Trophoblast cell (in vitro differentiated cells and primary cell): ENCODE data around the gene EFNA2.

Experiments
- DNase-seq, 2 donors: peaks; one replicate each; pipeline ENCODE4 v3.0.0-alpha.2; 2016
- H2AFZ ChIP-seq: 2 replicates; pipeline ENCODE4 v1.6.1; 2013; ENCODE audit warnings: low read length, moderate library complexity, mild to moderate bottlenecking; ENCODE audit not compliant: insufficient read depth, poor library complexity
- H2AK5ac ChIP-seq: 2 replicates; pipeline ENCODE4 v1.6.1; 2013; ENCODE audit warnings: mild to moderate bottlenecking, low read length
- H2BK120ac ChIP-seq: 2 replicates; pipeline ENCODE4 v1.6.1; 2013; ENCODE audit warnings: low read length, mild to moderate bottlenecking, moderate library complexity; ENCODE audit not compliant: insufficient read depth, poor library complexity
- H2BK12ac ChIP-seq: 2 replicates; pipeline ENCODE4 v1.6.1; 2013; ENCODE audit warnings: mild to moderate bottlenecking, low read length, moderate library complexity
- H2BK5ac ChIP-seq: 2 replicates; pipeline ENCODE4 v1.6.1; 2013; ENCODE audit warnings: low read length, low read depth, moderate library complexity, mild to moderate bottlenecking; ENCODE audit not compliant: poor library complexity
- H3K14ac ChIP-seq: 2 replicates; pipeline ENCODE4 v1.6.1; 2013; ENCODE audit warnings: mild to moderate bottlenecking, low read length
- H3K18ac ChIP-seq: 2 replicates; pipeline ENCODE4 v1.6.1; 2013; ENCODE audit warnings: mild to moderate bottlenecking, low read length
- H3K23ac ChIP-seq: 2 replicates; pipeline ENCODE4 v1.6.1; 2013; ENCODE audit warnings: low read length
- H3K27ac ChIP-seq: 2 replicates; pipeline ENCODE4 v1.5.1; 2013; ENCODE audit warnings: low read depth, mild to moderate bottlenecking, inconsistent platforms, low read length, moderate library complexity
- H3K27me3 ChIP-seq: 2 replicates; pipeline ENCODE4 v1.6.1; 2013; ENCODE audit warnings: inconsistent platforms, mild to moderate bottlenecking, low read length, moderate library complexity; ENCODE audit not compliant: insufficient read depth
- H3K36me3 ChIP-seq, 2 experiments: 1 replicate in 1 of 2; 2 replicates in 1 of 2; pipeline ENCODE4 v1.6.1; 2013; ENCODE audit warnings: low read length in 2 of 2, mild to moderate bottlenecking in 2 of 2, moderate library complexity in 1 of 2; ENCODE audit not compliant: insufficient read depth in 2 of 2, control insufficient read depth in 1 of 2
- H3K4ac ChIP-seq: 2 replicates; pipeline ENCODE4 v1.6.1; 2013; ENCODE audit warnings: low read depth, mild to moderate bottlenecking, low read length, moderate library complexity
- H3K4me1 ChIP-seq, 2 experiments: 1 replicate in 1 of 2; 2 replicates in 1 of 2; pipeline ENCODE4 v1.6.1; 2013; ENCODE audit warnings: low read length in 2 of 2, mild to moderate bottlenecking in 2 of 2, moderate library complexity in 1 of 2; ENCODE audit not compliant: insufficient read depth in 2 of 2, control insufficient read depth in 1 of 2
- H3K4me2 ChIP-seq: 2 replicates; pipeline ENCODE4 v1.6.1; 2013; ENCODE audit warnings: inconsistent platforms, mild to moderate bottlenecking, low read length, moderate library complexity
- H3K4me3 ChIP-seq: 2 replicates; pipeline ENCODE4 v1.5.1; 2013; ENCODE audit warnings: mild to moderate bottlenecking, low read depth, low read length, inconsistent platforms
- H3K79me1 ChIP-seq: one replicate; pipeline ENCODE4 v1.6.1; 2013; ENCODE audit warnings: low read length
- H3K79me2 ChIP-seq: 2 replicates; pipeline ENCODE4 v1.6.1; 2013; ENCODE audit warnings: low read length, mild to moderate bottlenecking; ENCODE audit not compliant: control insufficient read depth, insufficient read depth, poor library complexity
- H3K9ac ChIP-seq: 2 replicates; pipeline ENCODE4 v1.6.1; 2013; ENCODE audit warnings: mild to moderate bottlenecking, low read length
- H3K9me3 ChIP-seq: 2 replicates; pipeline ENCODE4 v1.6.1; 2013; ENCODE audit warnings: low read depth, mild to moderate bottlenecking, control low read depth, inconsistent platforms, low read length; ENCODE audit not compliant: insufficient read depth
- H4K12ac ChIP-seq: 2 replicates; pipeline ENCODE4 v1.6.1; 2013; ENCODE audit warnings: low read depth, mild to moderate bottlenecking, low read length, moderate library complexity
- H4K8ac ChIP-seq: 2 replicates; pipeline ENCODE4 v1.6.1; 2013; ENCODE audit warnings: low read depth, mild to moderate bottlenecking, low read length, moderate library complexity
- H4K91ac ChIP-seq: one replicate; pipeline ENCODE4 v1.6.1; 2013; ENCODE audit warnings: low read depth, mild to moderate bottlenecking, low read length, moderate library complexity
- WGBS: extraction: QIAGEN DNeasy Blood & Tissue Kit; methylation state at CpG from one replicate; pipeline ENCODE4 v1.1.7; 2013; ENCODE audit warnings: missing lambda C conversion rate; ENCODE audit not compliant: insufficient read length, insufficient coverage; ENCODE audit errors: extremely low coverage; 5-methylcytosine and 5-hydroxymethylcytosine counted together

Gene EFNA2

GRCh38 chr19:1286487-1287353 is 1.0 kb downstream of the EFNA2 start:
- no peaks in the 10 kb centered on the region for H3K9me3 ChIP-seq
- no peak overlapping the region for H2AFZ ChIP-seq
- H3K27ac ChIP-seq = no peak overlapping the region
- H2BK5ac ChIP-seq = no peak overlapping the region
- H3K4ac ChIP-seq = peak overlapping the region; percentile 21
- no CpG with 5 or more reads among the region's 38 CpGs for WGBS
- H3K4me3 ChIP-seq = peak overlapping the region; percentile 71
- H2BK120ac ChIP-seq = no peak overlapping the region
- peaks cover 0 to 10% of the 10 kb centered on the region in 2 experiments for H3K4me1 ChIP-seq
- H3K27me3 ChIP-seq = peaks cover 7% of the 10 kb centered on the region
- peak overlapping the region; percentile 70 for H4K12ac ChIP-seq
- no peak overlapping the region for H3K23ac ChIP-seq
- no peaks in the 10 kb centered on the region for H3K79me1 ChIP-seq
- H3K14ac ChIP-seq = peak overlapping the region; percentile 68
- no peak overlapping the region for H3K9ac ChIP-seq
- H3K79me2 ChIP-seq = no peaks in the 10 kb centered on the region
- no peak overlapping the region for H2BK12ac ChIP-seq
- DNase-seq = no peak
- peak overlapping the region; percentile 27 for H4K91ac ChIP-seq
- peak overlapping the region; percentile 61 for H3K18ac ChIP-seq
- H3K4me2 ChIP-seq = peak overlapping the region; percentile 63
- H2AK5ac ChIP-seq = peak overlapping the region; percentile 65
- no peaks in the 10 kb centered on the region for H3K36me3 ChIP-seq
- H4K8ac ChIP-seq = peak overlapping the region; percentile 33

GRCh38 chr19:1287354-1288225 is 1.9 kb downstream of the EFNA2 start:
- H2AFZ ChIP-seq = no peak overlapping the region
- DNase-seq = peak in 1 of 2 donors; percentile 26
- no peak overlapping the region for H3K4me3 ChIP-seq
- H2AK5ac ChIP-seq = no peak overlapping the region
- no peak overlapping the region for H2BK120ac ChIP-seq
- no peak overlapping the region for H4K12ac ChIP-seq
- no peak overlapping the region for H2BK12ac ChIP-seq
- H3K79me1 ChIP-seq = no peaks in the 10 kb centered on the region
- no CpG with 5 or more reads among the region's 55 CpGs for WGBS
- H3K79me2 ChIP-seq = no peaks in the 10 kb centered on the region
- peaks cover 7% of the 10 kb centered on the region for H3K27me3 ChIP-seq
- no peak overlapping the region for H3K14ac ChIP-seq
- H3K4me2 ChIP-seq = no peak overlapping the region
- H3K27ac ChIP-seq = no peak overlapping the region
- no peak overlapping the region for H4K91ac ChIP-seq
- H2BK5ac ChIP-seq = no peak overlapping the region
- no peak overlapping the region for H3K23ac ChIP-seq
- no peak overlapping the region for H3K18ac ChIP-seq
- peaks cover 0 to 10% of the 10 kb centered on the region in 2 experiments for H3K4me1 ChIP-seq
- H3K36me3 ChIP-seq = no peaks in the 10 kb centered on the region
- H3K9ac ChIP-seq = no peak overlapping the region
- H4K8ac ChIP-seq = no peak overlapping the region
- no peak overlapping the region for H3K4ac ChIP-seq
- H3K9me3 ChIP-seq = no peaks in the 10 kb centered on the region

- Histone ChIP-seq H3K4me1 (peaks cover 0 to 10% of the 10 kb centered on the region in 2 experiments), H3K4ac (no peak overlapping the region), H3K79me2 (no peaks in the 10 kb centered on the region), H2AFZ (no peak overlapping the region), H3K79me1 (no peaks in the 10 kb centered on the region), H3K4me3 (no peak overlapping the region), H3K9ac (no peak overlapping the region), H3K4me2 (no peak overlapping the region), H3K9me3 (no peaks in the 10 kb centered on the region), H2AK5ac (no peak overlapping the region), H2BK5ac (no peak overlapping the region), H3K36me3 (no peaks in the 10 kb centered on the region), H4K12ac (no peak overlapping the region), H3K27me3 (peaks cover 7% of the 10 kb centered on the region), H2BK120ac (no peak overlapping the region), H3K23ac (no peak overlapping the region), H3K18ac (no peak overlapping the region), H3K14ac (no peak overlapping the region), H2BK12ac (no peak overlapping the region), H4K91ac (no peak overlapping the region), H3K27ac (no peak overlapping the region), H4K8ac (no peak overlapping the region)
- no CpG with 5 or more reads among the region's 18 CpGs for WGBS
- DNase-seq = no peak
These were observed 2.5 kb downstream of the EFNA2 start for GRCh38 chr19:1288226-1288612.

GRCh38 chr19:1288833-1289685 is 3.4 kb downstream of the EFNA2 start:
- no peaks in the 10 kb centered on the region for H3K79me1 ChIP-seq
- no peak overlapping the region for H4K12ac ChIP-seq
- no peak overlapping the region for H3K27ac ChIP-seq
- no peak overlapping the region for H3K4me2 ChIP-seq
- H3K79me2 ChIP-seq = no peaks in the 10 kb centered on the region
- no CpG with 5 or more reads among the region's 41 CpGs for WGBS
- no peak overlapping the region for H4K91ac ChIP-seq
- H2AFZ ChIP-seq = no peak overlapping the region
- H2BK5ac ChIP-seq = no peak overlapping the region
- no peak overlapping the region for H3K4me3 ChIP-seq
- H3K18ac ChIP-seq = no peak overlapping the region
- H4K8ac ChIP-seq = no peak overlapping the region
- peak in 1 of 2 donors; percentile 40 for DNase-seq
- H2BK12ac ChIP-seq = no peak overlapping the region
- H3K4ac ChIP-seq = no peak overlapping the region
- H2AK5ac ChIP-seq = no peak overlapping the region
- peaks cover 0 to 10% of the 10 kb centered on the region in 2 experiments for H3K4me1 ChIP-seq
- no peak overlapping the region for H3K14ac ChIP-seq
- H3K36me3 ChIP-seq = no peaks in the 10 kb centered on the region
- H3K9me3 ChIP-seq = no peaks in the 10 kb centered on the region
- H2BK120ac ChIP-seq = no peak overlapping the region
- H3K23ac ChIP-seq = no peak overlapping the region
- no peak overlapping the region for H3K9ac ChIP-seq
- H3K27me3 ChIP-seq = peaks cover 7% of the 10 kb centered on the region
